ENCODE data around the gene EDC4. TPM values are rescaled to one million over a fixed set of nuclear protein-coding genes. Genes with fewer than 3 reads are reported as not detected.

The EDC4 gene
- total and polyA plus RNA-seq, 9 of the 15 experiments (the other 6 are each of a cell fraction or from before 2014, with no cell fraction given): 1.1 to 131 (median 74.0) TPM

GRCh38 chr16:67833415-67834241 is 39.2 kb upstream of the EDC4 start (continued):
- TF ChIP-seq, protein P1, sequence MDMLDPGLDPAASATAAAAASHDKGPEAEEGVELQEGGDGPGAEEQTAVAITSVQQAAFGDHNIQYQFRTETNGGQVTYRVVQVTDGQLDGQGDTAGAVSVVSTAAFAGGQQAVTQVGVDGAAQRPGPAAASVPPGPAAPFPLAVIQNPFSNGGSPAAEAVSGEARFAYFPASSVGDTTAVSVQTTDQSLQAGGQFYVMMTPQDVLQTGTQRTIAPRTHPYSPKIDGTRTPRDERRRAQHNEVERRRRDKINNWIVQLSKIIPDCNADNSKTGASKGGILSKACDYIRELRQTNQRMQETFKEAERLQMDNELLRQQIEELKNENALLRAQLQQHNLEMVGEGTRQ (CRISPR knock-in tag; IDR thresholded peaks at IDR 0.05): no peak
- TF ChIP-seq ILK (tag; IDR thresholded peaks at IDR 0.05; ENCODE audit: borderline replicate concordance, low read depth): no peak
- no peak for TF ChIP-seq ILF3 (IDR thresholded peaks at IDR 0.05; ENCODE audit: borderline replicate concordance)
- no peak for TF ChIP-seq ZNF239 (CRISPR knock-in tag; IDR thresholded peaks at IDR 0.05)
- peak; percentile 95 for TF ChIP-seq TAF7 (tag; IDR thresholded peaks at IDR 0.05)
- no peak for TF ChIP-seq KHSRP (IDR thresholded peaks at IDR 0.05)
- peak; percentile 43; the same call in 1 of the 2 replicates for TF ChIP-seq ZNF431 (CRISPR knock-in tag; IDR thresholded peaks at IDR 0.05)
- no peak for TF ChIP-seq RERE (CRISPR knock-in tag; IDR thresholded peaks at IDR 0.05; ENCODE audit: borderline replicate concordance)
- TF ChIP-seq IRF1 (CRISPR knock-in tag; IDR thresholded peaks at IDR 0.05; ENCODE audit: borderline replicate concordance): peak; percentile 54; the same call in 1 of the 2 replicates
- peak; percentile 99 for TF ChIP-seq HCFC1 (IDR thresholded peaks at IDR 0.05; ENCODE audit: low read depth, low read length)
- TF ChIP-seq, protein P2, sequence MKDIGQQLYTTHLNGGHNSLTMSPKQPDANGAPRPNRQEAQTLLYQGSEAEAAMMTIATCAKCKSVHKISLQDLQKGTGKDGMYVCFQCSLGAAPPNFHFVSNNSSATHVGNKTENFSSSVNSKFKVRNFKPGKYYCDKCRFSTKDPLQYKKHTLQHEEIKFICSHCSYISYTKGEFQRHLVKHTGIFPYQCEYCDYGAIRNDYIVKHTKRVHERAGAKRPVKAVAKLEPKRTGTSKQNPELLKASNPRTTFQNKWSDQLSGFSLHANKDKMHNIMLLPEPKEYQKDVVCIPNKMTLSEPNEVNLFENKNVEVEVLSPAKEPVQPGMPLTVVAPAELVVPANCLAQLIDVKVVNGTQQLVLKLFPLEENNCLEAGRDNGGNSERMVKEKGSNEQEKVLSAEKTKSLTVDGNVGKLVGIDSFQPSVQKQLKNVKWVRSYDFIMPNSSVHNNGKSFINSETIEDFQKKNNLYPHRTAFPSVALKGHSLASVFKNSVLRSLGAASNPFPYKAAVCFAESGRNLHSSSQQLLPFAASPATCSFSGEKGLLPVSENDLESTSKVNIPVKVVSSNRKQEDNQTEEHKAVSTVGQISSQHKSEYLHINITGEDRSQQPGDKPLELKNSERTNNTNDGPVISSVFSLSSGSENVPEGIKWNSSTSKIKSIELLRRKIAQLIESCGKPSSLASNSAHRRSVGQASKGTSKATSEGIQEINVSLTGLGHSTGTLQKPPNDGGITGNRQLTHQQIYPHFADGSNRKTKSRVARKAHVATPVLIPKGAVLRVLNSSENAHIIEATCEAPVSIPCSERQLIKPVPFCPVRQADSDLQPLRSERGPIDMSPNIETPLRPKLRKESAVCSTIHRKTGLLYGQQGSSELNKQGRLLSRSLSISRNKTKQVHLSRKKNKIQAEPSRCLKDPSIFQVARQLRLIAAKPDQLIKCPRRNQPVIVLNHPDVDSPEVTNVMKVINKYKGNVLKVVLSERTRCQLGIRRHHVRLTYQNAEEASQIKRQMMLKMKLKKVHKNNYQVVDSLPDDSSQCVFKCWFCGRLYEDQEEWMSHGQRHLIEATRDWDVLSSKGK (CRISPR knock-in tag; IDR thresholded peaks at IDR 0.05): no peak
- no peak for TF ChIP-seq ZNF197 (CRISPR knock-in tag; IDR thresholded peaks at IDR 0.05; ENCODE audit: low read depth)
- no peak for TF ChIP-seq ARID1B (IDR thresholded peaks at IDR 0.05)
- peak; percentile 79 for TF ChIP-seq MBD2 (IDR thresholded peaks at IDR 0.05; ENCODE audit: borderline replicate concordance, low read depth)
- peak; percentile 87 to 94; a peak in 3 of 4 replicates for TF ChIP-seq SIN3A (IDR thresholded peaks at IDR 0.05; ENCODE audit: borderline replicate concordance in 2 of 2, control insufficient read depth in 1 of 2, low read depth in 2 of 2, low read length in 2 of 2)
- TF ChIP-seq, protein P3, sequence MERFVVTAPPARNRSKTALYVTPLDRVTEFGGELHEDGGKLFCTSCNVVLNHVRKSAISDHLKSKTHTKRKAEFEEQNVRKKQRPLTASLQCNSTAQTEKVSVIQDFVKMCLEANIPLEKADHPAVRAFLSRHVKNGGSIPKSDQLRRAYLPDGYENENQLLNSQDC (CRISPR knock-in tag; IDR thresholded peaks at IDR 0.05): no peak
